Caco-2 (cell line): ENCODE measurements around the gene RALGAPB. TPM values are rescaled to one million over a fixed set of nuclear protein-coding genes. Genes with fewer than 3 reads are reported as not detected.

Experiments
- BruUV-seq: library from RNA; stranded (reverse); fragments of 400-500 nt; replicated peaks from 2 replicates; lab custom pipeline; 2021; lab: Mats Ljungman, UMichigan
- CTCF ChIA-PET: fragments of 300-600 bp; sonication (Branson Sonifier 250); formaldehyde crosslinking; loops from one replicate; lab custom pipeline; 2022; ENCODE audit warnings: antibody characterized with exemption; lab: Charles Lee
- POLR2A ChIA-PET: fragments of 300-600 bp; sonication (Branson Sonifier 250); formaldehyde crosslinking; loops from one replicate; lab custom pipeline; 2022; ENCODE audit warnings: antibody characterized with exemption; lab: Charles Lee
- DNase-seq, 2 experiments: peaks; one replicate each; pipeline versions ENCODE4 v3.0.0 to v3.0.0-alpha.2; 2020 to 2022
- H3K27me3 ChIP-seq: replicated peaks from 2 replicates; pipeline ENCODE4 v1.6.0; 2011; ENCODE audit warnings: low read length; ENCODE audit not compliant: control insufficient read depth, insufficient read depth
- H3K36me3 ChIP-seq: 2 replicates; pipeline ENCODE4 v1.5.1; 2011; ENCODE audit warnings: low read length; ENCODE audit not compliant: control insufficient read depth, insufficient read depth
- H3K4me1 ChIP-seq: fragments of 250-450 bp; sonication (Bioruptor Pico); 2 replicates; pipeline ENCODE4 v1.5.1; 2020; ENCODE audit warnings: mild to moderate bottlenecking
- H3K4me3 ChIP-seq: 2 replicates; pipeline ENCODE4 v1.5.1; 2011; ENCODE audit warnings: low read depth, mild to moderate bottlenecking, control low read depth, low read length
- H3K9me3 ChIP-seq: fragments of 250-450 bp; sonication (Bioruptor Pico); 2 replicates; pipeline ENCODE4 v1.5.1; 2020; ENCODE audit warnings: mild to moderate bottlenecking, moderate library complexity
- H3K27ac Mint-ChIP-seq: one replicate; pipeline ENCODE4 v1.8.0; 2022; ENCODE audit warnings: mixed read lengths; ENCODE audit not compliant: unreplicated experiment
- H3K27me3 Mint-ChIP-seq: one replicate; pipeline ENCODE4 v1.8.0; 2022; ENCODE audit warnings: mixed read lengths; ENCODE audit not compliant: insufficient read depth, unreplicated experiment
- H3K36me3 Mint-ChIP-seq: one replicate; pipeline ENCODE4 v1.8.0; 2022; ENCODE audit warnings: mild to moderate bottlenecking, mixed read lengths; ENCODE audit not compliant: insufficient read depth, unreplicated experiment
- H3K4me1 Mint-ChIP-seq: one replicate; pipeline ENCODE4 v1.8.0; 2022; ENCODE audit warnings: low read depth, mixed read lengths; ENCODE audit not compliant: unreplicated experiment
- H3K4me3 Mint-ChIP-seq: one replicate; pipeline ENCODE4 v1.8.0; 2022; ENCODE audit warnings: mild to moderate bottlenecking, moderate library complexity, mixed read lengths; ENCODE audit not compliant: unreplicated experiment
- H3K9me3 Mint-ChIP-seq: one replicate; pipeline ENCODE4 v1.8.0; 2022; ENCODE audit warnings: mixed read lengths; ENCODE audit not compliant: unreplicated experiment
- intact Hi-C: fragments of 100-400 bp; cut with micrococcal nuclease; formaldehyde crosslinking; loops from one replicate; pipeline ENCODE4 v1.10.0; 2022; ENCODE audit not compliant: unreplicated experiment
- total RNA-seq: library from RNA; stranded (reverse); gene quantifications from 2 replicates; pipeline ENCODE4 v1.2.3, GENCODE V29; 2022
- TF ChIP-seq, protein P1 (sequence below), 2 experiments: fragments of 200-600 bp in 1 of 2; IDR thresholded peaks; 1 replicate in 1 of 2; 2 replicates in 1 of 2; pipeline versions ENCODE4 v1.5.1 to v1.8.0; 2011 to 2022; ENCODE audit warnings: antibody characterized with exemption in 1 of 2, control low read depth in 1 of 2, inconsistent platforms in 1 of 2, low read depth in 1 of 2, low read length in 1 of 2, mild to moderate bottlenecking in 1 of 2, moderate library complexity in 1 of 2; ENCODE audit not compliant: insufficient read depth in 1 of 2, severe bottlenecking in 1 of 2, unreplicated experiment in 1 of 2

The RALGAPB gene
- total RNA-seq, 1 experiment from 2014 or later = 69.1 TPM

DNA sequence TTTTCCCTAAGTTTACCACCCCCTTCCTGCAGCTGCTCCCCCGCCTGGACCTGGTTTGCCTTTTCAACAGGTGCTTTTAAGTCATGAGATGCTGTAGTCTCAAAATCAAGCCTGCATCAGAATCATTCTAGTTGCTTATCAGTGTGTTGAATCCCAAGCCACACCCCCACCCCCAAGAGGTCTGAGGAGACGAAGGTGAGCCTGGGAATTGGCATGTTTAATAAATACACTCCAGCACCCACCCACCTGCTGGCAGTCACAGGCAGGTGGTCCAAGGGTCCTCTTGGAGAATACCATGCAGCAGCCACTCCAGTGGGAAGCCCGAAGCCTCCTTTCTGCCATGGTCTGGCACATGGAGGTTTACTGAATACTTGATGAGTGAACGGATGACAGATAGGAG lies 107.3 kb downstream of the RALGAPB start:
- Histone ChIP-seq H3K9me3 (no peaks in the 10 kb centered on the region), H3K27me3 (peaks cover 1% of the 10 kb centered on the region; the same call in 1 of the 2 replicates), H3K4me3 (no peak overlapping the region), H3K36me3 (no peaks in the 10 kb centered on the region), H3K4me1 (no peaks in the 10 kb centered on the region)
- Mint-ChIP-seq H3K4me3 (no peak overlapping the region), H3K4me1 (no peaks in the 10 kb centered on the region), H3K27me3 (no peaks in the 10 kb centered on the region), H3K27ac (no peak overlapping the region), H3K9me3 (no peaks in the 10 kb centered on the region), H3K36me3 (peaks cover 26% of the 10 kb centered on the region)
- intact Hi-C loops = no loop called here
- no peak for DNase-seq
- TF ChIP-seq, protein P1, sequence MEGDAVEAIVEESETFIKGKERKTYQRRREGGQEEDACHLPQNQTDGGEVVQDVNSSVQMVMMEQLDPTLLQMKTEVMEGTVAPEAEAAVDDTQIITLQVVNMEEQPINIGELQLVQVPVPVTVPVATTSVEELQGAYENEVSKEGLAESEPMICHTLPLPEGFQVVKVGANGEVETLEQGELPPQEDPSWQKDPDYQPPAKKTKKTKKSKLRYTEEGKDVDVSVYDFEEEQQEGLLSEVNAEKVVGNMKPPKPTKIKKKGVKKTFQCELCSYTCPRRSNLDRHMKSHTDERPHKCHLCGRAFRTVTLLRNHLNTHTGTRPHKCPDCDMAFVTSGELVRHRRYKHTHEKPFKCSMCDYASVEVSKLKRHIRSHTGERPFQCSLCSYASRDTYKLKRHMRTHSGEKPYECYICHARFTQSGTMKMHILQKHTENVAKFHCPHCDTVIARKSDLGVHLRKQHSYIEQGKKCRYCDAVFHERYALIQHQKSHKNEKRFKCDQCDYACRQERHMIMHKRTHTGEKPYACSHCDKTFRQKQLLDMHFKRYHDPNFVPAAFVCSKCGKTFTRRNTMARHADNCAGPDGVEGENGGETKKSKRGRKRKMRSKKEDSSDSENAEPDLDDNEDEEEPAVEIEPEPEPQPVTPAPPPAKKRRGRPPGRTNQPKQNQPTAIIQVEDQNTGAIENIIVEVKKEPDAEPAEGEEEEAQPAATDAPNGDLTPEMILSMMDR (IDR thresholded peaks at IDR 0.05; ENCODE audit: insufficient read depth in 1 of 2, low read depth in 1 of 2, low read length in 1 of 2, severe bottlenecking in 1 of 2, unreplicated experiment in 1 of 2) = no peak
- no TSS peak for BruUV-seq
- ChIA-PET POLR2A (no interaction called here), CTCF (no interaction called here)

DNA sequence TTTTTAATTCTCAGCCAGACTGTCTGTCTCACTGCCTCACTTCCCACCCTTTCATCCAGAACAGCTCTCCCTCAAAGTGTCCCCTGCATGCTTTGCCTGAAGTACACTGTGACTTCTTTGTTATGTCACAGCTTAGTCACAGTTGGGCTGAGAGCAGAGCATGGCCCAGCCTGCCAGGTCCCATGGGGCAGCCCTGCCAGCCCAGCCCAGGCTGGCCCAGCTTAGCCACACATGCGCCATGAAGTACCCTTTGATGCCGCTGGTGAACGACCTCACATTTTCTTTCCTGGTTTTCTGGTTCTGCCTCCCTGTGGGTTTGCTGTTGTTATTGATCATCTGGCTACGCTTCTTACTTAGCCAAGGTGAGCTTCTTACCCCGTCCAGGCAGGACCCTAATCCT lies 108.4 kb downstream of the RALGAPB start, which contains the start of gene ADIG:
Gene ADIG, plus strand, starts transcription at position 185 of the 400 bp plus-strand sequence. Its CDS starts 54 bp downstream, at position 239.
- no peaks in the 10 kb centered on the region for H3K9me3 ChIP-seq
- CTCF ChIA-PET = no interaction called here
- no TSS peak for BruUV-seq

DNA sequence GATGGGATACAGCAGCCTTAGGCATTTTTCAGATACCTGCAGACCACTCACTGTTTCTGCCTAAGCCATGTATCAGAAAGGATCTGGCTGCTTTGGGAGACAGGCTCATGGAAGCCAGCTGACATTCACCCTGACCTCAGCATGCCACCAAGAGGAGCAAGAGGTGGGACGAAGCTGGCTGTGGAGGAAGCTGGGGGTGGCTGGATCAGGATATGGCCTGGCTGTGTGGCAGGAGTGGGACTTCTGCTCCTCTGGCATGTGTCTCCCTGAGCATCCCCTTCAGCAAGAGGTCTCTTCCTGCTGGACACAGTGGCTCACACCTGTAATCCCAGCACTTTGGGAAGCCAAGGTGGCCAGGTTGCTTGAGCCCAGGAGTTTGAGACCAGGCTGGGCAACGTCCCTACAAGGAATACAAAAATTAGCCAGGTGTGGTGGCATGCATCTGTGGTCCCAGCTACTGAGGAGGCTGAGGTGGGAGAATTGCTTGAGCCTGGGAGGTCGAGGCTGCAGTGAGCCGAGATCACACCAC lies 109.3 kb downstream of the RALGAPB start:
- Mint-ChIP-seq H3K27ac (no peak overlapping the region), H3K9me3 (no peaks in the 10 kb centered on the region), H3K27me3 (no peaks in the 10 kb centered on the region), H3K4me3 (no peak overlapping the region), H3K4me1 (no peaks in the 10 kb centered on the region), H3K36me3 (peaks cover 10% of the 10 kb centered on the region)
- Histone ChIP-seq H3K27me3 (peaks cover 1% of the 10 kb centered on the region; the same call in 1 of the 2 replicates), H3K36me3 (no peaks in the 10 kb centered on the region), H3K4me1 (no peaks in the 10 kb centered on the region), H3K4me3 (no peak overlapping the region), H3K9me3 (no peaks in the 10 kb centered on the region)
- POLR2A ChIA-PET = no interaction called here
- intact Hi-C loops = no loop called here
- no peak for DNase-seq
- TF ChIP-seq, protein P1 (IDR thresholded peaks at IDR 0.05; ENCODE audit: insufficient read depth in 1 of 2, low read depth in 1 of 2, low read length in 1 of 2, severe bottlenecking in 1 of 2, unreplicated experiment in 1 of 2) = no peak
- CTCF ChIA-PET = no interaction called here
- BruUV-seq = no TSS peak

More for the DNA sequence above, 108.4 kb downstream of the RALGAPB start, which contains the start of gene ADIG:
- H3K36me3 Mint-ChIP-seq = peaks cover 17% of the 10 kb centered on the region
- DNase-seq = no peak
- Histone ChIP-seq H3K4me1 (no peaks in the 10 kb centered on the region), H3K27me3 (peaks cover 1% of the 10 kb centered on the region; the same call in 1 of the 2 replicates), H3K4me3 (no peak within 1 kb of the TSS), H3K36me3 (no peaks in the 10 kb centered on the region)
- POLR2A ChIA-PET = no interaction called here
- no peak within 1 kb of the TSS for H3K27ac Mint-ChIP-seq
- no peaks in the 10 kb centered on the region for H3K4me1 Mint-ChIP-seq
- no peaks in the 10 kb centered on the region for H3K27me3 Mint-ChIP-seq
- TF ChIP-seq, protein P1 (IDR thresholded peaks at IDR 0.05; ENCODE audit: insufficient read depth in 1 of 2, low read depth in 1 of 2, low read length in 1 of 2, severe bottlenecking in 1 of 2, unreplicated experiment in 1 of 2) = no peak
- no peak within 1 kb of the TSS for H3K4me3 Mint-ChIP-seq
- H3K9me3 Mint-ChIP-seq = no peaks in the 10 kb centered on the region
- intact Hi-C loops = no loop called here
